ELF-1 (cell line): Measurements from ENCODE around the gene AKR1C2.
"Not testable (repeated sequence)": the region's sequence is repeated elsewhere in the genome, so short reads cannot be mapped to it uniquely, and the experiment has no call there.

Experiments used
- DNase-seq: peaks from one replicate; pipeline ENCODE4 v3.0.0-alpha.2; 2016; ENCODE audit warnings: low read depth, low spot score

The AKR1C2 gene

GRCh38 chr10:5003127-5004029 lies at the start of gene AKR1C2:
Gene AKR1C2 (minus strand): TSS chr10:5003857. CDS start chr10:5003835, 22 bp downstream.
- not testable (repeated sequence) for DNase-seq

GRCh38 chr10:5052951-5053500 lies 49.4 kb upstream of the AKR1C2 start:
- DNase-seq, result not testable (repeated sequence)

GRCh38 chr10:5047912-5048628 lies 44.4 kb upstream of the AKR1C2 start:
- DNase-seq, result no peak

GRCh38 chr10:5047055-5047454 lies 43.4 kb upstream of the AKR1C2 start:
- DNase-seq, result not testable (repeated sequence)

GRCh38 chr10:5046410-5046809 lies 42.8 kb upstream of the AKR1C2 start:
- no peak for DNase-seq

GRCh38 chr10:5045095-5045494 lies 41.4 kb upstream of the AKR1C2 start:
- no peak for DNase-seq

- DNase-seq, result no peak
Measured at GRCh38 chr10:5043716-5044115, 40.1 kb upstream of the AKR1C2 start.

GRCh38 chr10:5042922-5043321 lies 39.3 kb upstream of the AKR1C2 start:
- no peak for DNase-seq

GRCh38 chr10:5041471-5042023 lies 37.9 kb upstream of the AKR1C2 start:
- no peak for DNase-seq

- DNase-seq, result no peak
Measured at GRCh38 chr10:5040781-5041470, 37.3 kb upstream of the AKR1C2 start.

- DNase-seq, result no peak
Measured at GRCh38 chr10:5040010-5040673, 36.5 kb upstream of the AKR1C2 start.

- no peak for DNase-seq
Measured at GRCh38 chr10:5038733-5039132, 35.1 kb upstream of the AKR1C2 start.

GRCh38 chr10:5038101-5038500 lies 34.4 kb upstream of the AKR1C2 start:
- no peak for DNase-seq

- no peak for DNase-seq
Measured at GRCh38 chr10:5036511-5036910, 32.9 kb upstream of the AKR1C2 start.

GRCh38 chr10:5035356-5035755 lies 31.7 kb upstream of the AKR1C2 start:
- no peak for DNase-seq

GRCh38 chr10:5034588-5034987 lies 30.9 kb upstream of the AKR1C2 start:
- no peak for DNase-seq

GRCh38 chr10:5033061-5033778 lies 29.6 kb upstream of the AKR1C2 start:
- DNase-seq, result no peak

GRCh38 chr10:5032444-5032843 lies 28.8 kb upstream of the AKR1C2 start:
- not testable (repeated sequence) for DNase-seq

- DNase-seq, result not testable (repeated sequence)
Measured at GRCh38 chr10:5031588-5031987, 27.9 kb upstream of the AKR1C2 start.

GRCh38 chr10:5030989-5031388 lies 27.3 kb upstream of the AKR1C2 start:
- no peak for DNase-seq
